Measurements from ENCODE around the gene ADAR. TPM values are rescaled to one million over a fixed set of nuclear protein-coding genes. Genes with fewer than 3 reads are reported as not detected.

Gene ADAR
- total and polyA plus RNA-seq, 2 of the 8 experiments (the other 6 are each of a cell fraction or from before 2014, with no cell fraction given) = 125 to 242 TPM

GRCh38 chr1:154573168-154573510 lies 34.8 kb downstream of the ADAR start:
- FAIRE-seq (no peak), DNase-seq (ENCODE audit: low read depth in 1 of 2, low spot score in 2 of 2) (no peak)
- peaks cover 0 to 5% (median 0%) of the 10 kb centered on the region in 4 experiments; a peak in 1 of 7 replicates for H3K27me3 ChIP-seq (replicated peaks in 1 of 4; ENCODE audit: control insufficient read depth in 3 of 4, extremely low read depth in 1 of 4, insufficient read depth in 3 of 4, low read length in 3 of 4)
- peaks cover 0 to 3% (median 0%) of the 10 kb centered on the region in 4 experiments; a peak in 2 of 8 replicates for H3K36me3 ChIP-seq (ENCODE audit: control insufficient read depth in 2 of 4, insufficient read depth in 4 of 4, low read length in 3 of 4)
- ChIA-PET CTCF (ENCODE audit: partially characterized antibody) (interaction anchor here (0.6 to 2.1 kb wide), 11 partner anchors 8 to 478 kb away, joined by 3 to 13 read pairs (median 3); partner anchors contain the start of gene ADAR), POLR2A (ENCODE audit: partially characterized antibody) (interaction anchor here (0.6 to 5.0 kb wide), 3 partner anchors 17 to 293 kb away, joined by 3 to 23 read pairs (median 3); no protein-coding TSS in a partner anchor)
- no peak overlapping the region for H3K4me3 ChIP-seq (ENCODE audit: extremely low read depth in 1 of 4, insufficient read depth in 2 of 4, low read depth in 3 of 4, low read length in 4 of 4)
- no peak overlapping the region for H2AK5ac ChIP-seq (ENCODE audit: low read depth, low read length)
- H2BK20ac ChIP-seq (ENCODE audit: low read length) = no peak overlapping the region
- no peak overlapping the region for H3K18ac ChIP-seq (ENCODE audit: extremely low read depth, low read length)
- no peak overlapping the region for H2BK5ac ChIP-seq (ENCODE audit: low read depth, low read length)
- no peak overlapping the region for H4K8ac ChIP-seq (ENCODE audit: extremely low read depth, insufficient read depth, low read length)
- H3K27ac ChIP-seq (ENCODE audit: low read depth, low read length) = no peak overlapping the region
- H4K20me1 ChIP-seq (replicated peaks in 1 of 2; ENCODE audit: control insufficient read depth in 1 of 2, insufficient read depth in 2 of 2, low read length in 2 of 2) = peaks cover 3 to 15% of the 10 kb centered on the region in 2 experiments
- no peak overlapping the region for H3K4ac ChIP-seq (replicated peaks; ENCODE audit: insufficient read length, low read depth, low read length)
- H3K4me1 ChIP-seq (replicated peaks in 1 of 4; ENCODE audit: control insufficient read depth in 3 of 4, insufficient read depth in 4 of 4, low read length in 3 of 4) = peaks cover 0 to 9% (median 6%) of the 10 kb centered on the region in 4 experiments; a peak in 3 of 7 replicates
- H2BK120ac ChIP-seq (replicated peaks; ENCODE audit: low read depth, low read length) = no peak overlapping the region
- H4K91ac ChIP-seq (replicated peaks; ENCODE audit: insufficient read length, low read length) = no peak overlapping the region
- 91% methylated on average over 3 of the region's 3 CpGs; no CpG with 5 or more reads in 1 of the 2 experiments for WGBS, 2 experiments (ENCODE audit: extremely low coverage in 1 of 2, insufficient coverage in 1 of 2, insufficient read length in 1 of 2, insufficient replicate concordance in 2 of 2, low coverage in 1 of 2, low lambda C conversion rate in 2 of 2, missing lambda C conversion rate in 1 of 2)
- H3K4me2 ChIP-seq (ENCODE audit: insufficient read depth in 1 of 2, low read depth in 2 of 2, low read length in 2 of 2) = no peak overlapping the region
- no peaks in the 10 kb centered on the region for H3K79me1 ChIP-seq (ENCODE audit: low read depth, low read length)
- no peak overlapping the region for H2BK12ac ChIP-seq (ENCODE audit: low read depth, low read length)
- H3K9ac ChIP-seq (replicated peaks in 1 of 4; ENCODE audit: extremely low read depth in 1 of 4, low read depth in 3 of 4, low read length in 3 of 4) = no peak overlapping the region; a peak in 1 of 7 replicates
- H4K5ac ChIP-seq (ENCODE audit: insufficient read length, low read depth, low read length) = no peak overlapping the region
- no peak overlapping the region for H3K23ac ChIP-seq (ENCODE audit: insufficient read length)
- H3K23me2 ChIP-seq (ENCODE audit: low read depth, low read length) = peaks cover under 1% of the 10 kb centered on the region; the same call in 1 of the 2 replicates
- H3K79me2 ChIP-seq (ENCODE audit: control insufficient read depth in 1 of 2, insufficient read depth in 2 of 2, low read length in 2 of 2) = no peaks in the 10 kb centered on the region
- no peak overlapping the region for H3K56ac ChIP-seq (replicated peaks; ENCODE audit: insufficient read length, low read depth, low read length)
- no peaks in the 10 kb centered on the region for H3K9me3 ChIP-seq (ENCODE audit: insufficient read depth in 2 of 2, low read depth in 1 of 2, low read length in 1 of 2)
- no peak overlapping the region for H2BK15ac ChIP-seq (ENCODE audit: low read length)
- H3K14ac ChIP-seq (ENCODE audit: insufficient read length) = no peak overlapping the region
- H2AFZ ChIP-seq (ENCODE audit: low read length) = no peak overlapping the region
- TF ChIP-seq BRCA1 (IDR thresholded peaks at IDR 0.05; ENCODE audit: low read depth, low read length) (no peak), NRF1 (IDR thresholded peaks at IDR 0.05; ENCODE audit: low read depth, low read length) (no peak), ATF2 (IDR thresholded peaks at IDR 0.05; ENCODE audit: low read length) (no peak), SUZ12 (IDR thresholded peaks at IDR 0.05; ENCODE audit: low read length) (no peak), PHF8 (conservative IDR thresholded peaks at IDR 0.05; ENCODE audit: low read depth, low read length) (no peak), SIN3A (conservative IDR thresholded peaks at IDR 0.05 in 1 of 2, IDR thresholded peaks at IDR 0.05 in 1 of 2; ENCODE audit: low read depth in 1 of 2, low read length in 2 of 2) (no peak), CHD1 (IDR thresholded peaks at IDR 0.05; ENCODE audit: low read depth, low read length) (no peak)
